Breast epithelium (tissue), 4 donors: ENCODE measurements around the gene TMEM178B. TPM values are rescaled to one million over a fixed set of nuclear protein-coding genes. Genes with fewer than 3 reads are reported as not detected.
"Not testable (repeated sequence)": the region's sequence is repeated elsewhere in the genome, so short reads cannot be mapped to it uniquely, and the experiment has no call there.

Source experiments
- DNase-seq, 2 donors: peaks; one replicate each; pipeline ENCODE4 v3.0.0-alpha.2; 2019; ENCODE audit warnings: low spot score in 2 of 2
- H3K27ac ChIP-seq, 2 donors: fragments of 200-600 bp; sonication (generic) in 1 of 2; one replicate each; pipeline ENCODE4 v1.5.1; 2016 to 2019; ENCODE audit warnings: mild to moderate bottlenecking in 1 of 2
- H3K27me3 ChIP-seq, 2 donors: fragments of 200-600 bp; sonication (generic) in 1 of 2; one replicate each; pipeline versions ENCODE4 v1.5.1 to v1.6.0; 2017 to 2019; ENCODE audit warnings: control low read depth in 1 of 2, mild to moderate bottlenecking in 1 of 2
- H3K36me3 ChIP-seq: fragments of 200-600 bp; one replicate; pipeline ENCODE4 v1.5.1; 2019
- H3K4me1 ChIP-seq, 2 donors: fragments of 200-600 bp; sonication (generic); one replicate each; pipeline ENCODE4 v1.5.1; 2016 to 2019; ENCODE audit warnings: control low read depth in 1 of 2
- H3K4me3 ChIP-seq, 3 donors: fragments of 200-600 bp; sonication (generic); 1 replicate in 2 of 3; 2 replicates in 1 of 3; pipeline ENCODE4 v1.5.1; 2016 to 2019; ENCODE audit warnings: mild to moderate bottlenecking in 3 of 3, moderate library complexity in 2 of 3
- H3K9me3 ChIP-seq, 2 donors: fragments of 200-600 bp; sonication (generic) in 1 of 2; one replicate each; pipeline ENCODE4 v1.5.1; 2016 to 2019; ENCODE audit warnings: control low read depth in 1 of 2
- POLR2A ChIP-seq: fragments of 450-650 bp; IDR thresholded peaks from one replicate; pipeline ENCODE4 v1.6.1; 2016; ENCODE audit warnings: antibody characterized with exemption, mild to moderate bottlenecking, moderate library complexity
- POLR2AphosphoS5 ChIP-seq, 3 donors: sonication (generic); formaldehyde crosslinking; IDR thresholded peaks; one replicate each; pipeline ENCODE4 v1.6.1; 2017; ENCODE audit warnings: antibody characterized with exemption in 3 of 3
- intact Hi-C: fragments of 100-400 bp; cut with DNase I; formaldehyde crosslinking; loops from one replicate; pipeline ENCODE4 v1.15.1; 2023; ENCODE audit warnings: low total_unique reads
- total RNA-seq, 3 donors: library from RNA; depleted of rRNA; stranded (reverse); fragments of >200 nt; gene quantifications; one replicate each; pipeline ENCODE4 v1.1.0, GENCODE V29; 2016
- TF ChIP-seq, protein P1 (sequence below), 3 donors: fragments of 450-650 bp; IDR thresholded peaks; one replicate each; pipeline ENCODE4 v1.5.1; 2016 to 2017; ENCODE audit warnings: antibody characterized with exemption in 3 of 3, mild to moderate bottlenecking in 3 of 3, moderate library complexity in 3 of 3

TMEM178B gene
- total RNA-seq, 3 donors from 2014 or later: 0.33 to 0.88 (median 0.64) TPM

DNA sequence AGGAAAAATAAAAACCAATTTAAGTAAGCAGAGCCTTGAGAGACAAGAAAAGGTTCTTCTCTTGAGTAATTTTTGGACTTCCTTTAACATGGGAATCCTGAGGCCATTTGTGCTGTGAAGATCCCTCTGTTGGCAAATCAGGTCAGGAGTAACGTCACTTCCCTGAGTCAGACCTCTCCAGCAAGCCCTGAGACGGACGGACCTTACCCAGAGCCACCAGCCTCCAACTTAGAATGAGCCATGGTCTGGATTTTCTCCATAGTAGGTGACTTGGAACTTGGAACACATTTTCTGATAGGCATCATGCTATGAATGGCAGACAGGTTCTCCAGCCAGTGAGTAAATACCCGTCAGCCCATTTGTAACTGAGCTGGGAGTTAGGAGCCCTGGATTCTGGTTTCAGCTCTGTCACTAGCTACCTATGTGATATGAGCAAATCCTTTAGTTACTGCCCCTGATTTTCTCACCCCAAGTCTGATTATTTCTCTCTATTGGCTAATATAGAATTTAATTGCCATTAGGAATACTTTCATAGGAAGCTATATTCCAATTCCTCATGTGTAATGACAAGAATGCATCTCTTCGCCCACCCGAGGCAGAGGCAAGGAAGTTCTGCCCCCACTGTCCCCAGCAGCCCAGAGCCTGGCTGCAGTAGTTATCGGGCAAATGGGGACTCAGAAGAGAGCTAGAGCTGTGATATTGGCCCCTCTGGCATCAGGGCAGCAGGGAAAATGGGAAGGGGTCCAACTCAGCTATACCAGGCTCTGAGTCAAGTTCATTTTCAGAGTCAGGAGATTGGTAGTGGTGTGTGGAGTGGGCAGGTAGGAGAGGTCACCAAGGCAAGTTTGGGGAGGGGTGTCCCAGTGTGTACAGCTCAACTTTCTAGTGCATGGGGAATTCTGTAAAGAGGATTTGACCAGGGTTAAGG, 323.6 kb downstream of the TMEM178B start:
- H3K9me3 ChIP-seq: no peaks in the 10 kb centered on the region
- no peak overlapping the region for H3K4me3 ChIP-seq
- no peaks in the 10 kb centered on the region for H3K36me3 ChIP-seq
- TF ChIP-seq, protein P1, sequence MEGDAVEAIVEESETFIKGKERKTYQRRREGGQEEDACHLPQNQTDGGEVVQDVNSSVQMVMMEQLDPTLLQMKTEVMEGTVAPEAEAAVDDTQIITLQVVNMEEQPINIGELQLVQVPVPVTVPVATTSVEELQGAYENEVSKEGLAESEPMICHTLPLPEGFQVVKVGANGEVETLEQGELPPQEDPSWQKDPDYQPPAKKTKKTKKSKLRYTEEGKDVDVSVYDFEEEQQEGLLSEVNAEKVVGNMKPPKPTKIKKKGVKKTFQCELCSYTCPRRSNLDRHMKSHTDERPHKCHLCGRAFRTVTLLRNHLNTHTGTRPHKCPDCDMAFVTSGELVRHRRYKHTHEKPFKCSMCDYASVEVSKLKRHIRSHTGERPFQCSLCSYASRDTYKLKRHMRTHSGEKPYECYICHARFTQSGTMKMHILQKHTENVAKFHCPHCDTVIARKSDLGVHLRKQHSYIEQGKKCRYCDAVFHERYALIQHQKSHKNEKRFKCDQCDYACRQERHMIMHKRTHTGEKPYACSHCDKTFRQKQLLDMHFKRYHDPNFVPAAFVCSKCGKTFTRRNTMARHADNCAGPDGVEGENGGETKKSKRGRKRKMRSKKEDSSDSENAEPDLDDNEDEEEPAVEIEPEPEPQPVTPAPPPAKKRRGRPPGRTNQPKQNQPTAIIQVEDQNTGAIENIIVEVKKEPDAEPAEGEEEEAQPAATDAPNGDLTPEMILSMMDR (IDR thresholded peaks at IDR 0.05): no peak
- TF ChIP-seq POLR2AphosphoS5 (IDR thresholded peaks at IDR 0.05) (no peak), POLR2A (no peak)
- H3K27ac ChIP-seq: no peak overlapping the region
- intact Hi-C loops: loop anchor here (5.0 kb wide), 1 partner anchor 1575 kb away; no protein-coding TSS in a partner anchor
- no peak for DNase-seq
- no peaks in the 10 kb centered on the region for H3K27me3 ChIP-seq
- H3K4me1 ChIP-seq: no peaks in the 10 kb centered on the region

DNA sequence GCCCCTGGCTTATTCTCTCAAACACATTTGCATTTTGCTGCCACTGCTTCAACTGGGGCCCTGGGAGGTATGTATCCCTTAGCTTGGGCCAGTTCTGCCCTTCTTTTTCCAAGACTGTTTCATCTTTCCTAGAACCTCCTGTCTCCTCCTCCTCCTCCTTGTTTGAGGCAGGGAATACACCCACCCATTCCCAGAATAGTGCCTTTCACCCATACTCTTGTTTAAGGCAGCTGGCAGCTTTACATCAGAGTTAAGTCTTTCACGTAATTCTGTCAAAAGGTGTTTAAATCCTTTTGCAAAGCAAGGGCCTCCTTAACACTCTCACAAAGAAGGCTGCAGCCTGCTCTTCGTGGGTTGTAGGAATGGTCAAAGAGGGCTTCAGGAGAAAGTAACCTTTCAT, 326.5 kb downstream of the TMEM178B start:
- intact Hi-C loops: no loop called here
- Histone ChIP-seq H3K9me3 (no peaks in the 10 kb centered on the region), H3K27me3 (no peaks in the 10 kb centered on the region), H3K27ac (no peak overlapping the region), H3K4me3 (no peak overlapping the region), H3K4me1 (no peaks in the 10 kb centered on the region), H3K36me3 (no peaks in the 10 kb centered on the region)
- TF ChIP-seq, protein P1 (IDR thresholded peaks at IDR 0.05): no peak
- TF ChIP-seq POLR2A: no peak
- no peak for TF ChIP-seq POLR2AphosphoS5 (IDR thresholded peaks at IDR 0.05)
- no peak for DNase-seq

DNA sequence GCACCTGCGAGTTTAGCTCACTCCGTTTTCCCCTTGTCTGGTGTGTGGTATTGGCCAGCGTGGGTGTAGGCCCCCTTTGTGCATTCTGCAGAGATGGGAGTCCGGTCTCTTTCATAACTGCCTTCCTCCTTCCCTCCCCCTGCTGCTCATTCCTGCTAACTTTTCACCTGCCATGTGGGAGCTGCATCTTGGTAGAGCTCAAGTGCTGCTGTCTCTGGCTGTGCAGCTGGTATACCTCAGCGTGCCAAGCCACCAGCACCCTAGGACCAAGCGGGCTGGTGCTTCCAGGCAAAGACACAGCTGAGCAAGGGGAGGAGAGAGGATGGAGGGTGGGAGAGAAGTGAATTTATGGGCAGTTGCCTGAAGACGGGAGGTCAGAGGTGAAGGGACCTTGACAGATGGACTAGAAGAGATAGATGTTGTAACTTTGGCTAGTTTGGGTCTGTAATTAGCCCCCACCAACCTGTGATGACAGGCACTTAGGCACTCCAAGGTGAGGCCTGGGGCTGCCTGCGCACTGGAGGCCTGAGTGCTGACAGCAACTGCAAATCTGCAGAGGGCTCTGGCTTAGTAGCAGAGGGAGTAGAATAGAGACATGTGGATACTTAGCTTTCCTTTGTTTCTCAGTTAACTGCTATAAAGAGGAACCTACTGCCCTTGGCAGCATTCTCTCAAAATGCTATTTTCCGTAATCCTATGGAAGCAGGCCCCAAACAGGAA, 328.6 kb downstream of the TMEM178B start:
- DNase-seq: no peak
- Histone ChIP-seq H3K36me3 (no peaks in the 10 kb centered on the region), H3K4me1 (no peaks in the 10 kb centered on the region), H3K27ac (no peak overlapping the region), H3K27me3 (no peaks in the 10 kb centered on the region), H3K4me3 (no peak overlapping the region), H3K9me3 (no peaks in the 10 kb centered on the region)
- no peak for TF ChIP-seq POLR2A
- no peak for TF ChIP-seq POLR2AphosphoS5 (IDR thresholded peaks at IDR 0.05)
- TF ChIP-seq, protein P1 (IDR thresholded peaks at IDR 0.05): no peak
- intact Hi-C loops: no loop called here

DNA sequence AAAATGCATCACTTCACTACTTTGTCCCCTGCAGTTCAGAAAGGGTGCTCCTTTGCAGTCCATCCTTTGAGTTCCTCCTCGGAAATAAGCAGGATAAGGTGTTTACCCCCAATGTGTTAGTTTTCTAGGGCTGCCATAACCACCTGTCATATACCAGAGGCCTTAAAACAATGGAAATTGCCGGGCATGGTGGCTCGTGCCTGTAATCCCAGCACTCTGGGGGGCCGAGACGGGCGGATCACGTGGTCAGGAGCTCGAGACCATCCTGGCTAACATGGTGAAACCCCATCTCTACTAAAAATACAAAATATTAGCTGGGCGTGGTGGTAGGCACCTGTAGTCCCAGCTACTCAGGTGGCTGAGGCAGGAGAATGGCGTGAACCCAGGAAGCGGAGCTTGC, 330.0 kb downstream of the TMEM178B start:
- H3K4me3 ChIP-seq, H3K4me1 ChIP-seq, H3K9me3 ChIP-seq, DNase-seq, H3K27me3 ChIP-seq, intact Hi-C loops, H3K27ac ChIP-seq, H3K36me3 ChIP-seq: not testable (repeated sequence)

DNA sequence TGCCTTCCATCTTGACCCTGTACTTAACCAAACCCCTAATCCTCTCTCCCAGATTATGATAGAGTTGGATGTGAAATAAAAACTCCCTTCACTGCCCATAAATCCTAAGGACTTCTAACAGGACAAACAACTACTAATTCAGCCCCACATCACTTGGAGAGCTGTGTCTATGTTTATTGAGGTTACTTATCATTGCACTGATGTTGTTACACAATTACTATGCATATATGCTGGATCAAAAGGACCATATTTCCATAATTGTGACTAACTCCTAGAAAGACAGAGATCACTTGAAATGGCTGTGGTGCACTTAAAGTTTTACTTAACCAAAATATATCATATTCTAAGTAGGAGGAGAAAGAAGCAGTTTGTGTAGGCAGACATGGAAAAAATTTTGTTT, 332.5 kb downstream of the TMEM178B start:
- H3K9me3 ChIP-seq: no peaks in the 10 kb centered on the region
- H3K4me1 ChIP-seq: no peaks in the 10 kb centered on the region
- H3K27ac ChIP-seq: no peak overlapping the region
- H3K27me3 ChIP-seq: no peaks in the 10 kb centered on the region
- no peak for DNase-seq
- no peaks in the 10 kb centered on the region for H3K36me3 ChIP-seq
- intact Hi-C loops: no loop called here
- TF ChIP-seq POLR2A (no peak), POLR2AphosphoS5 (IDR thresholded peaks at IDR 0.05) (no peak)
- TF ChIP-seq, protein P1 (IDR thresholded peaks at IDR 0.05): no peak
- H3K4me3 ChIP-seq: no peak overlapping the region
